Measurements from ENCODE around the gene LHCGR. TPM values are rescaled to one million over a fixed set of nuclear protein-coding genes. Genes with fewer than 3 reads are reported as not detected.

Gene LHCGR
- polyA plus RNA-seq, 4 donors: 0.22 to 0.74 (median 0.31) TPM

Other genes starting within 250 kb of the LHCGR start
- 10 to 100 TPM; 30.2 to 40.4 (median 34.4) TPM for gene STON1, start 225.6 kb downstream of the LHCGR start, polyA plus RNA-seq (ENCODE audit: insufficient read length in 4 of 4)
- gene GTF2A1L, start 137.9 kb downstream of the LHCGR start, polyA plus RNA-seq (ENCODE audit: insufficient read length in 4 of 4): under 1 TPM in 3 of 4 donors, not detected in 1; 0.24 to 0.79 (median 0.61) TPM